ENCODE measurements around the gene RAB11FIP2. TPM values are rescaled to one million over a fixed set of nuclear protein-coding genes. Genes with fewer than 3 reads are reported as not detected.
"Not testable (repeated sequence)": the region's sequence is repeated elsewhere in the genome, so short reads cannot be mapped to it uniquely, and the experiment has no call there.

RAB11FIP2 gene, protein sequence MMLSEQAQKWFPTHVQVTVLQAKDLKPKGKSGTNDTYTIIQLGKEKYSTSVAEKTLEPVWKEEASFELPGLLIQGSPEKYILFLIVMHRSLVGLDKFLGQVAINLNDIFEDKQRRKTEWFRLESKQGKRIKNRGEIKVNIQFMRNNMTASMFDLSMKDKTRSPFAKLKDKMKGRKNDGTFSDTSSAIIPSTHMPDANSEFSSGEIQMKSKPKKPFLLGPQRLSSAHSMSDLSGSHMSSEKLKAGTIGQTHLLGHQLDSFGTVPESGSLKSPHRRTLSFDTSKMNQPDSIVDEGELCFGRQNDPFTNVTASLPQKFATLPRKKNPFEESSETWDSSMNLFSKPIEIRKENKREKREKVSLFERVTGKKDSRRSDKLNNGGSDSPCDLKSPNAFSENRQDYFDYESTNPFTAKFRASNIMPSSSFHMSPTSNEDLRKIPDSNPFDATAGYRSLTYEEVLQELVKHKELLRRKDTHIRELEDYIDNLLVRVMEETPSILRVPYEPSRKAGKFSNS
- total RNA-seq = 13.1 TPM
- long read RNA-seq, full-length matches to known transcripts = 4 of 27 reads
- long read RNA-seq, partial matches to known transcripts = 19 of 27 reads
- long read RNA-seq, other reads (novel, unspliced or antisense) = 4 of 27 reads

DNA sequence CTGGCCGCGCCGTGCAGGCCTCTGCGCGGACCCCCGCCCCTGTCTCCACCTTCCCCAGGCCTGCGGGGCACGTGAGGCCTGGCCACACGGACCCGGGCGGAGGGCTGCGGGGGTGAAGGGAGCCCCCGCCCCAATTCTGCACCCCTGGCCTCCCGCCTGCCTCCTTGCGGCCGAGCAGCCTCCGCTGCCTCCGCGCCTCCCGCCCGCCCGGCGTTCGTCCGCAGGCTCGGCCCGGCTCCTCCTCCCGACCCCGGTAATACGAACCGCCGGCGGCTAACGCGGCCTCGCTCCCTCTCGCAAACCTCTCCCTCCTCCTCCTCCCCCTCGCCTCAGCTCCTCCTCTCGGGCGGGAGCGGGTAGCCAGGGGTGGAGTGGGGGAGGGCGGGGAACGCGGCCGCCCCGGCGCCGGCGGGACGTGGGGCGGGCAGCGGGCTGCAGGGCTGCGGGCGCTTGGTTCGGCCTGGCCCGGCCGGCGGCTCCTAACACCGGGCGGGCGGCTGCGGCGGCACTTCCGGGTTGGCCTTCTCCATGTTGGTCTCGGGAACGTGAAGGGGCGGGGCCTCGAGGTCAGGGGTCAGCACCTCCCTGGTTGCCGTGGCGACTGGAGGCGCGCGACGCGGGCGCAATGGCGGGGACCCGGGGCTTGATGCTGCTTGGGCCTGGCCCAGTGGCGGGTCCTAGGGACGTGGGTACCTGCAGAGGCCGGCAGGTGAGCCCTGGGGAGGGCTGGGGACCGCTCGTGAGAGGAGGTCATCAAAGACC is at the start of gene RAB11FIP2:
Gene RAB11FIP2, minus strand, starts transcription at position 547 of the 762 bp plus-strand sequence. CDS start 778 bp downstream, outside the sequence.
- intact Hi-C loops (cut with micrococcal nuclease) = no loop called here
- ATAC-seq (peak; percentile 96), DNase-seq (peak; percentile 99)

DNA sequence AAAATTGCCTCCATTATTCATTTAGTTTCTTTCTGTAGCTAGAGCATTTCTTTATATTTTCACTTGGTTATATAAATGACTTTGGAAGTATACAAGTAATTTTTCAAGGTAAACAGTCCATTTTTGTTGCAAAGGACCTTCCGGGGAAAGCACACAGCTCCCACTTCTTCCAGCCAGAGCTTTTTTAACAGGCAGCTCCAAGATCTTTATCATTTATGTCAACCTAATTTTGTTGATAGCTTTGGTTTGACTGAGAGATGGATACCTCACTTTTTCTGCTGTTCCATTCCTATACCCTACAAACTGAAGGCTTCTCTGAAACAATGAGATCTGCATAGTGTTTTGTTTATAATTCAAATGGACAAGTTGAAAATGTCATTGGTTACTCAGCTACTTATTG is 49.3 kb upstream of the RAB11FIP2 start:
- no peak for DNase-seq
- intact Hi-C loops (cut with micrococcal nuclease) = no loop called here
- ATAC-seq = no peak

DNA sequence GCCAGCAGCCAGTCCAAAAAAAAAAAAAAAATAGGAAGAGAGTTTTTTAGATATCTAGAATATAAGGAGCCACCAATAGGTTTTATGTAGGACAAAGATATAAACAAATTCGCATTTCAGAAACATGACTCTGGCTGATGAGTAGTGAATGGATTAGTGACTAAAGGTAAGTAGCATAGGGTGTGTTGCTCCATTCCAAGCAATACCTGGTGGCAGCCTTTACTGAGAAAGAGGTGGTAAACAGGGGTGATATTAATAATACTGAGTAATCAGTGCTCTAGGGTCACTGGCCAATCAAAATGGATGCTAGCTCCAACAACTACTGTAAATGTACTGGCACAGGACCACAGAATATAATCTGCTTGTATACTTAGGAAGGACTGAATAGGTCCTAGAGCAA is 45.5 kb upstream of the RAB11FIP2 start:
- ATAC-seq = no peak

DNA sequence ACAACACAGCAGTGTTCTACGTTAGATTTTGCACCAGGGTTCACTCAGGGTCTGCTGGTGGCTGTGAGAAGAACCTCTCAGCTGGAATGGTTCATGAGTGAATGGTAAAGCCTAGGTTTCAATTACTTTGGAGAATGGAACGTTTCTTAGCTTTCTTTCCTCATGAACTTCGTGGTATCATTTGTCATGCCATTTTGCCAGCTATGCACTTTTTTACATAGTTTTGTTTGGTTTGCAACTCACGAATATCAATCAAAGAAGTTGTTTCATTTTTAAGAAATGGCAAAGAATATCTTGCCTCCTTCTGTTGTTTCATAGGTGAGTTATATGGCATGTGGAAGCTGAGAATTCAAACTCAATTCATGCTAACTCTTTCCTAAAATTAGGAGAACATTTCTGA is 34.1 kb upstream of the RAB11FIP2 start:
- ATAC-seq (no peak), DNase-seq (no peak)
- intact Hi-C loops (cut with micrococcal nuclease) = no loop called here

More for the DNA sequence above, 45.5 kb upstream of the RAB11FIP2 start:
- intact Hi-C loops (cut with micrococcal nuclease) = no loop called here
- DNase-seq = no peak

DNA sequence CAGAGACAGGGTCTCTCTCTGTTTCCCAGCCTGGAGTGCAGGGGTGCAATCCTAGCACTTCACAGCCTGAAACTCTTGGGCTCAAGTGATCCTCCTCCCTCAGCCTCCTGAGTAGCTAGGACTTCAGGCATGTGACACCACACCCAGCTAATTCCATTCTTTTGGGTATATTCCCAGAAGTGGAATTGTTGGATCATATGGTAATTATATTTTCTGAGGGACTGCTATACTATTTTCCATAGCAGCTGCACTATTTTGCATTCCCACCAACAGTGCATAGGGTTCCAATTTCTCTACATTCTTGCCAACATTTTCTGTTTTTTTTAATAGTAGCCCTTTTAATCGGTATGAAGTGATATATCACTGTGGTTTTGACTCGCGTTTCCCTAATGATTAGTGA is 30.0 kb upstream of the RAB11FIP2 start:
- no peak for ATAC-seq
- intact Hi-C loops (cut with micrococcal nuclease) = no loop called here
- DNase-seq = no peak

DNA sequence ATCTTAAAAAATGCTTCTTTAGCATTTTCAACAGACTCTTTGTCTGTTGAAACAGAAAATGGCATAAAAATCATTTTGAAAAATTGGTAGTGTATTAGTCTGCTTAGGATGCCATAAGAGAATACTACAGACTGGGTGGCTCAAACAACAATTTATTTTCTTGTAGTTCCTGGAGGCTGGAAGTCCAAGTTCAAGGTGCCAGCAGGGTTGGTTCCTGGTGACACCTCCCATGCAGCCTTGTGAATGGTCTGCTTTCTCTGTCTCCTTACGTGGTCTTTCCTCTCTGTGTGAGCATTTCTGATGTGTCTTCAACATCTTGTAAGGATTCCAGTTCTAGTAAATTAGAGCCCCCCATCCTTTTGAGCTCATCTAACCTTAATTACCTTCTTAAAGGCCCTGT is 26.1 kb upstream of the RAB11FIP2 start:
- intact Hi-C loops (cut with micrococcal nuclease) = no loop called here
- DNase-seq (no peak), ATAC-seq (no peak)

DNA sequence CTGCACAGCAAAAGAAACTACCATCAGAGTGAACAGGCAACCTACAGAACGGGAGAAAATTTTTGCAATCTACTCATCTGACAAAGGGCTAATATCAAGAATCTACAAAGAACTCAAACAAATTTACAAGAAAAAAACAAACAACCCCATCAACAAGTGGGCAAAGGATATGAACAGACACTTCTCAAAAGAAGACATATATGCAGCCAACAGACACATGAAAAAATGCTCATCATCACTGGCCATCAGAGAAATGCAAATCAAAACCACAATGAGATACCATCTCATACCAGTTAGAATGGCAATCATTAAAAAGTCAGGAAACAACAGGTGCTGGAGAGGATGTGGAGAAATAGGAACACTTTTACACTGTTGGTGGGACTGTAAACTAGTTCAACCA is 20.6 kb upstream of the RAB11FIP2 start:
- ATAC-seq; DNase-seq; intact Hi-C loops (cut with micrococcal nuclease): not testable (repeated sequence)

DNA sequence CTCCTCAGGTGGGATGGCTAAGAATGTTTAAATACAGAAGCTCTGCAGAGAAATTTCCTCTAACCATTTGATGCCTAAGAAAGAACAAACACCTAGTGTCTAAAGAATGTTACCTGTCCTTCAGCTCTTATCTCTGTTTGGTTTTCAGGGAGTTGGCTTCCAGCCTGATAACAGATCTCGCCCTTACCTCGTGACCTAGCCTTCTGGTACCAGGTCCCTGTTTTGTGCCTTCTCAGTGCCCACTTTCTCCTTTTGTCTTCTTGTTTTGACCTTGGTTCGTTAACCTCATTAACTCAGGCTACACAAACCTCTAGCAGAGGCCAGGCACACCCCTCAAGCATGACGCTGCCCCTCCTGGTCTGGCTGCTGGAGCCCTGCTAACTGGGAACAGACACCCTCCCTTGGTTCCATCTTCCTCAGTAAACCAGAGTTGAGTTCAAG is 16.1 kb upstream of the RAB11FIP2 start:
- no peak for DNase-seq
- no peak for ATAC-seq
- intact Hi-C loops (cut with micrococcal nuclease) = no loop called here

DNA sequence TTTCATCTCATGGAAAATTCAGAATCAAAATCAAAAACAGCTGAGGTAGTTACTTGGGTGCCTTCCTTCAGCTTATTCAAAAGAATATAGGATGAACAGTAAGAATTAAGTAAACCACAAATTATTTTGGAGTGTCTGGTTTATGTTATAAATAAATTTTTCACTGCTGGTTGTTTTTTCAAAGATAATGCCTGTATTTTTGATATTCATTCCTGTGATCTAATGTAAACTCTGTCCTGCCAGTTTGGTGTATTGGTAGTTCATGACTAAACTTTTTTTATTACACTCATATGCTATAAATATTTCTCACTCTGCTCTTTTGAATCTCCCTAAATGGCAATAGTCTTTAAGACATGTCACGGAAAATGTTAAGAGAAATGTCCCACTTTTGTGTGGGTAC is 11.6 kb upstream of the RAB11FIP2 start:
- no peak for DNase-seq
- intact Hi-C loops (cut with micrococcal nuclease) = no loop called here
- ATAC-seq = no peak

DNA sequence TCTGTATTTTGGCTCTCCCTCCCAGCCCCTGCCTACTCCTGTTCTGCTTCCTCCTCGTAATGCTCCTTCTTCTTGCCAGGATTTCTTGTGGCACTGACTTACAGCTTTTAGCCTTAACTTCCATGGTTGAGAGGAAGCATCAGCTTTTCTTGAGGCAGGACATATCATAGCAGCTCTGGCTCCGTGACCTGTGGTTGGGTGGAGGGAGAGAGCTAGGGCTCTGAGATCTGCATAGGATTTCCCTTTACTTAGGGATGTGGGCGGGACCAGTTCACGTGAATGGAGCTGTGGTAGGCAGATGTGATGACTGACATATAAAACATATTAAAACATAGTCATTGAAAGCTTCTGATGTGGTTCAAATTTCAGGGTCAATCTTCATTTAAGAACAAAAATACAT is 10.6 kb upstream of the RAB11FIP2 start:
- intact Hi-C loops (cut with micrococcal nuclease) = no loop called here
- no peak for ATAC-seq
- no peak for DNase-seq

DNA sequence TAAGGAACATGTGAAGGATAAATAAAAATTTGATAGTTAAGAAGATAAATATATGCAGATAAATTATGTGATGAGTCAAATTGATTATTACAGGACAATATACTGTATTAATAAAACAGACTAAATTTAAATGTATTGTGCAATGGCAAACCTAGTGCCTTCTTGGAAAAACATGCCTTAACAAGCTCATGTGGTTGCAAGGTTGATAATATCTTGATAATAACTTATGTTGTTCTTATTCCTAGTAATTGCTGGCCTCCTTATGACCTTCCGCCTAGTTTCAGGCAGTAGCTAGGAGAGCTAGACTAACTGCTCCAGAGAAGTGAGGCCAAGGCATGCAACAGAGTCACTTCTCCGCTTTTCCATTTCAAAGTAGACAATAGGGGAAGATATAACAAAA is 7.6 kb upstream of the RAB11FIP2 start:
- no peak for ATAC-seq
- no peak for DNase-seq
- intact Hi-C loops (cut with micrococcal nuclease) = no loop called here

DNA sequence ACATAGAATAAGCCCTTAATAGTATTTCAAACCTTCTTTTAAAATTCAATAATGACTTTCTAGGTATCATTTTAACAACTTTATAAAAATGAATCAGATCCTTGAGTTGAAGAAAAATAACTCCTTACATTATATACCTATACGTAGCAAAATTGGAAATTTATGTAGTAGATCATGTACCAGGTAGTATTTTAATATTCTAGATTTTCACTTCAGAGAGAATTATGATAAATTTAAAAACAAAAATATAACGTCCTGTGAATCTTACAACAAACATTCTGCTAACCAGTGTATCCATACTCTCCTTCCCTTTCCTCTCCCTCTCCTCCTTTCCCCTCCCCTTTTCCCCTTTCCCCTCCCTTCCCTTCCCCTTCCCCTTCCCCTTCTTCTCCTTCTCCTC is 6.1 kb upstream of the RAB11FIP2 start:
- intact Hi-C loops (cut with micrococcal nuclease) = no loop called here
- DNase-seq (no peak), ATAC-seq (no peak)

DNA sequence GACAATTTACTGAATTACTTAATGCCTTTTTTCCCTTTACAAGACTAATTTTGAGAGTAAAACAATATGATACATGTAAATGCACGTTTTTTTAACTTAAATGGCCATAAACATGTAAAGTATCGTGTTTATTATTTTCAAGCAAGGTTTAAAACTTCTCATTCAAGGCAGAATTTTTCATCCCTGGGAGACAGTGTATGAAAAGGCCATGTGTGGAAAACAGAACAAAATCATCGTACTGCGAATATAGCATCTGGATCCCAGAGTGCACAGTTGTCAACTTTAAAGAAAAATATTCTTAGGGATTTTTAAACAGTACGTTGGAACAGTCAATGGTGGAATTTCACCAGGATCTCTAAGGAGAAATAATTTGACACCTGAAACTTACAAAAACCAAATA is 1.1 kb upstream of the RAB11FIP2 start:
- intact Hi-C loops (cut with micrococcal nuclease) = no loop called here
- no peak for ATAC-seq
- DNase-seq = no peak

DNA sequence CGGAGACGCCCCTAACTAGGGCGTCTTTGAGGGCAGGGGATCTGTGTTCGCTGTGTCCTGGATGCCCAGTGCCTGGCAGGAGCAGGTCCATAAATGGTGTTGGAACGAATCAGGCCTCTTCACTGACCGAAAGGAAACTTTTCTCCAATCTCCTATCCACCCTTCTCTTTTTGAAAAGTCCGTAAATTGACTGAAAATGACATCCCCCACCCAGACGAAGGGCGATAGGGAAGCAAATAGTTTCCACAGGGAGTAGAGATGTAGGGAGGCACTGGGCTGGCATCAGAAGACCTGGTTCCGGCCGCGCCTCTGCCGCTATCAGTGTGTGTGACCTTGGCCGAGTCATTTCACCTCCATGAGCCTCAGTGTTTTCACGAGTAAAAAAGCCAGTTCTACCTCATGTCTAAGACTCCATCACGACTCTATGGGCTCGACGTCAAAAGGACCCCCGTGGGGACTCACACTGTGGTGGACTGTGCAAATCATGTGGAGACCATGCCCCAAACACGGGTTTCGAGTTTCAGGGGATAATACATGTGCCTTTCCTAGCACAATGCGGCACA is 497 bp upstream of the RAB11FIP2 start:
- DNase-seq (peak; percentile 24), ATAC-seq (no peak)
- intact Hi-C loops (cut with micrococcal nuclease) = no loop called here

DNA sequence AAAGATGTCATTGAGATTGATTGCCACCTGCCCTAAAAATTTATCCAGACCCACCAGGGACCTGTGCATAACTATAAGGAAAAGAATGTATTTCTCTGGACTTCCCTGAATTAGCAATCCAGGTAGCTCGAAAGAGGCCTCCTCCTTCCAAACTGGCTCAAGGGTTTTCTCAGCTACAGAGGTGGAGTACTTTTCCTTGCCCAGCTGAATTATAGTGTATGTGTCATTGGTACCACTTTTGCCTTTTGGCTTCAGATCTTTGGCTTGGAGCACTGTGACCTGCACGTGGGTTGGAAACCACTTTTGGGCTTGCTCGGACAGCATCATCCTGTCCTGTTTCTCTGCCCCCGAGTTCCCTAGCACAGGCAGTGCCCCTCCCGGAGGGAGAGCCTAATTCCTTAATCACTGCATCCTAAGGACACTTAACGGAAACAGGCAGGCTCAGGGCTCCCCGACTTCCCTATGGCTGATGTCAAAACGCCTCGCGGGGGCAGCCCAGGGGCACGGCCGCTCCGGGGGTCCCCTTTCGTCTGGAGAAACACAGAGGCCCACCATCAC is 825 bp downstream of the RAB11FIP2 start:
- DNase-seq = no peak
- intact Hi-C loops (cut with micrococcal nuclease) = no loop called here
- ATAC-seq = peak; percentile 58

DNA sequence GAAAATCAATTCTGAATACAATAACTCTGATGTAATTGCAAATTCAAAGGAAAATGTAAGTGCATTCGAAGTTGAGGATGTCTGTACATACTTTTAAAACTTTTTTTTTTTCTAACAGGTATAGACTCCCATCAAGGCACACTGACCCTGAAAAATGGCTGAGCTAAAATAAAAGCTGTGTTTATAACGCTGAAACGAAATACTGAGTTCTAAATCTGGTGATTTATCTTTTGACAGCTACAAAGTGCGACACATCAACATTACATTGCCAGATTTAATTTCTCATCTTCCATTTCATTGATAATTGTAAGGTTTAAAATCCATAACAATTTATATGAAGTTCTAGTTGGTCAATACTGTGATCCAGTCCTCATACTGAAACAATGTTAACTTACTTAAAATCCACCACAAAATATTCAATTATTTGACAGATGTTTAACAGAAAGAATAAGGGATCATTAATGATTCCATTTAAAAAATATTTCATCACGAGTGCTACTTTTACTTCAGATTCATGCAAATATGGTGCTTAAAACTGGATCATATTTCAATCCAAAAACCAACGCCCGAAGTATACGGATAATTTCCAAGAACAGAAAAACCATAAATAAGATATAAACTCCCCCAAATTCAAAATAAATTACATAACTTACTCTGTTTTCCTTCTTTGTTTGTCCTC is 1.4 kb downstream of the RAB11FIP2 start:
- DNase-seq (no peak), ATAC-seq (no peak)
- intact Hi-C loops (cut with micrococcal nuclease) = no loop called here

DNA sequence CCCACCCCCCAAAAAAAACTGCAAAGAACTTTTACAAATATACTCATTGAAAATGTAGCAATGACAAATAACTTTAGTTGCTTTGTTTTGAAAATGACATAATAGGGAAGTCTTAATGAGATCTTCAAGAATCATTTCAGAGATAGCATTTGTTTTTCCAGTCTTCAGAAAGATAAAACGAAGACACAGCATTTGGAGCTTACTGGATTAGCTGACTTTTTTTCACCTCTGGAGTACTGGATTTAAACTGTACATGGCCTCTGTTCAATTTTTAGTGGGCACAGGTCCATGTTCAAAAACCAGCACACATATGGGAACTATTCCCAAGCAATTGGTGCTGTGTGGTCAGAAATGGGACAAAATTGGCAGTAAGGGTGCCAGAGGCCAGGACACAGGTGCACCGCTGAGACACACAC is 3.9 kb downstream of the RAB11FIP2 start:
- ATAC-seq (no peak), DNase-seq (no peak)
- intact Hi-C loops (cut with micrococcal nuclease) = no loop called here

DNA sequence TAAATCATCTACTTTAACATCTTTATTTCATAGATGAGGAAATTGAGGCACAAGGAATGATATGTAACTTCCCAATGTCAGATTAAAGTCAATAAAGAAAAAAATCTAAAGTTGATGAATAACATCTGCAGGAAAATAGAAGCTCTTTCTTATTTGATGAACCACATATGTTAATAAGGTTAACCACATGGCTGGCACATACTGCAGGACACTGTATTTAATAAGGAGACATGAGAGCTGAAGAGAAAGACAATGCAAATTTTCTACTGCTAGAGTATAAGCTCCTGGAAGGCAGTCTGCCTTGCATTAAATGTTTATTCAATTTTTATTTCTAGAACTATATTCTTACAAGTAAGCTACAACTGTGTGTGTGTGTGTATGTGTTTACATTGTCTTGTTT is 4.4 kb downstream of the RAB11FIP2 start:
- no peak for DNase-seq
- ATAC-seq = no peak
- intact Hi-C loops (cut with micrococcal nuclease) = no loop called here

DNA sequence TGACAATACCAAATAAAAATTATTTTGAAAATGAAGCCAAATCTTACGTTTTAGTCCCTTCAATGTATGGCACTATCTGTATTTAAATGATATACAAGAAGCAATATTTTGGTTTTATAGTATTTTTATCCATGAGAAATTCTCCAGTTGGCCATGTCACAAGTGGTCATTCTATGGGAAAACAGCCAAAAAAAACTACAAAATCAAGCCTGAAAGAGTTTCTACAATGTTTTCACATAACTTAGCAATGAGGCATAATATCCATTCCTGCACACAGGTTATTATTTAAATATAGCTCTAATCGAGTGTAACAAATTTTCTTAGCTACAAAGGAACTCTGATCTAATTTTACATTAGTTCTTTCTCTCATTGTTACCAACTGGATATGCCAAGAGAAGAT is 5.4 kb downstream of the RAB11FIP2 start:
- DNase-seq (no peak), ATAC-seq (no peak)
- intact Hi-C loops (cut with micrococcal nuclease) = no loop called here
